Myocyte (in vitro differentiated cells): ENCODE results near the gene SNAPC2. TPM values are rescaled to one million over a fixed set of nuclear protein-coding genes. Genes with fewer than 3 reads are reported as not detected.
"Not testable (repeated sequence)": the region's sequence is repeated elsewhere in the genome, so short reads cannot be mapped to it uniquely, and the experiment has no call there.

Experiments used
- DNase-seq: peaks from one replicate; pipeline ENCODE4 v3.0.0-alpha.2; 2012; ENCODE audit warnings: low read depth
- total RNA-seq: library from RNA; depleted of rRNA; stranded (reverse); fragments of >200 nt; gene quantifications from 2 replicates; pipeline ENCODE4 v1.2.3, GENCODE V29; 2014

The SNAPC2 gene
- total RNA-seq, 1 donor from 2014 or later: 27.5 TPM

DNA sequence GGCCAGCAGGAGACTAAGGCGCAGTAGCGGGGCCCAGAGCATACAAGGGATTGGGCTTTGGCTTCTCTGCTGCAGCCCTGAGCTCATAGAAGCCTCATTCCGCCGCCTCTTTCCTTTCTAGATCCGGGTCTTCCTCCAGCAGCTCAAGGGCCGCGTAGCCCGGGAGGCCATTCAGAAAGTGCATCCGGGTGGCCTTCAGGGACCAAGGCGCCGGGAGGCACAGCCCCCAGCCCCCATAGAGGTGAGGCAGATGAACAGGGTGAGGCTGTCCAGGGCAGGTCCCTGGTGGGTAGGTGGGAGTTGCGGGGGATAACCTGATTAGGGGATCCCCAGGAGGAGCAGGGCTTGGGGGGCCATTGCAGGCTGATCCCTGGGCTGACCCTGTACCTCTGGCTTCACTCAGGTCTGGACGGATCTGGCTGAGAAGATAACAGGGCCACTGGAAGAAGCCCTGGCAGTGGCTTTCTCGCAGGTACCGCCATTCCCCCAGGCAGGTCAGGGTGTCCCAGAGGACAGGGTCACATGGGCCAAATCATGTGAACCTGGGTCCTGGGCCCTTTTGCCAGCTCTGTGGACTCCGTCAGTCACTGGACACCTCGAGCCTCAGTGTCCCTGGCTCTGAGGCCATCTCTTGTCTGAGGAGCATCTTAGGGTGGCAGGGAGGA is 1.3 kb downstream of the SNAPC2 start:
- no peak for DNase-seq

GRCh38 chr19:7921967-7922835 is 2.1 kb downstream of the SNAPC2 start:
- no peak for DNase-seq

GRCh38 chr19:7922836-7923195 is 2.7 kb downstream of the SNAPC2 start:
- DNase-seq: no peak

GRCh38 chr19:7923295-7924191 is 3.4 kb downstream of the SNAPC2 start:
- DNase-seq: no peak

- DNase-seq: no peak
These were observed 4.1 kb downstream of the SNAPC2 start for GRCh38 chr19:7924241-7924640.

DNA sequence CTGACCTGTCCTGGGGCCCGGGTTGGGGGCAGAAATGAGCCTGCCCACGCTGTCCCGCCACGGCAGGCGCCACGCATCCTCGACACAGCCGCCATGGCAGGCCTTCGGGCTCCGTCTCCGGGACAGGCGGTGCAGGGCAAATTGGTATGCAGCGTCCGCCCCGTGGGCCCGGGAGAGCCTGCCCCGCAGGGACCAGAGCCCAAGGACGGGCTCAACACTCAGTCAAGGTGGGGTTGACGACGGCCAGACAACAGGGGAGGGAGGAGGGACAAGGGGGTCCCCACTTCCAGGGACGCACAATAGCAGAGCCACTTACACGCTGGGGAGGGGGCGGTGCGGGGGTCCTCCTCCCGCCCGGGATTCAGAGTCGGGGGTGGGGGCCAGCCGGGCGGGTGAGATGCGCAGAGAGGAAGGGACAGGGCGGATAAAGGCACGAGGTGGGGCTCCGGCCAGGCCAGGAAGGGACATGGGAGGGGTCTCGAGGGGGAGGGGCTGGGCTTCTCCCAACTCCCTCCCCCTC is 4.6 kb downstream of the SNAPC2 start:
- no peak for DNase-seq

GRCh38 chr19:7925171-7925851 is 5.2 kb downstream of the SNAPC2 start:
- DNase-seq: peak; percentile 64

DNA sequence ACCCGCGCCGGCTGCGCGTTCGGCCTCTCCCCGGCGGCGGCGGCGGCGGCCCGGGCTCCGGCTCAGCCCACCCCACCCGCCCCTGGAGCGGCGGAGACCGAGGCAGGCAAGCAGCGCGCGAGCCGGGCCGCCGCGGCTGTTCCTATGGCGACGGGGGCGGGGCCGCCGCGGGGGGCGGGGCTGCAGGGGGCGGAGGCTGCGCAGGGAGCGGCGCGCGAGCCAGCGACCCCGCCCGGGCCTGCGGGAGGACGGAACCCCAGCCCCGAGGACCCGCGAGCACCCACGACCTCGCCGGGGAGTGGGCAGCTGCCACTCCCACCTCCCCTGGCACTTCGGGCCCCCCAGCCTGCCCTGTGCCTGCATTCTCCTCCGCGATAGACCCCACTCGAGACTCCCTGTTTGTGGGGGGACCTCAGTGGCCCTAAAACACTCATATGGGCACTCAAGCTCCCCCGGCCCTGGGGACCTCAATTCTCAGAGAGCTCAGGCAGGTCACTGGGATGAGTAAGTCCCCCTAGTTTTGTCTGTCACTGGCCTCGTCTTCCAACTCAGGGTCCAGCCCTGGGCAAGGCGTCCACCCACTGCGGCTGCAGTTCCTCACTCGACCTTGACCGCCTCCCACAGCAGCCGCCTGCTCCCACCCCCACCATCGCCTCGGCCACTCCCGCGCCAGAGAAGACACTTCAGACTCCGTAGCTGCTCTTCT is 6.0 kb downstream of the SNAPC2 start, which contains the start of gene CTXN1:
CTXN1 (minus strand) TSS at position 115 of the 706 bp plus-strand sequence. CDS start 597 bp downstream, outside the sequence.
- peak; percentile 50 for DNase-seq

- no peak for DNase-seq
These were observed 6.8 kb downstream of the SNAPC2 start for GRCh38 chr19:7926727-7927604.

DNA sequence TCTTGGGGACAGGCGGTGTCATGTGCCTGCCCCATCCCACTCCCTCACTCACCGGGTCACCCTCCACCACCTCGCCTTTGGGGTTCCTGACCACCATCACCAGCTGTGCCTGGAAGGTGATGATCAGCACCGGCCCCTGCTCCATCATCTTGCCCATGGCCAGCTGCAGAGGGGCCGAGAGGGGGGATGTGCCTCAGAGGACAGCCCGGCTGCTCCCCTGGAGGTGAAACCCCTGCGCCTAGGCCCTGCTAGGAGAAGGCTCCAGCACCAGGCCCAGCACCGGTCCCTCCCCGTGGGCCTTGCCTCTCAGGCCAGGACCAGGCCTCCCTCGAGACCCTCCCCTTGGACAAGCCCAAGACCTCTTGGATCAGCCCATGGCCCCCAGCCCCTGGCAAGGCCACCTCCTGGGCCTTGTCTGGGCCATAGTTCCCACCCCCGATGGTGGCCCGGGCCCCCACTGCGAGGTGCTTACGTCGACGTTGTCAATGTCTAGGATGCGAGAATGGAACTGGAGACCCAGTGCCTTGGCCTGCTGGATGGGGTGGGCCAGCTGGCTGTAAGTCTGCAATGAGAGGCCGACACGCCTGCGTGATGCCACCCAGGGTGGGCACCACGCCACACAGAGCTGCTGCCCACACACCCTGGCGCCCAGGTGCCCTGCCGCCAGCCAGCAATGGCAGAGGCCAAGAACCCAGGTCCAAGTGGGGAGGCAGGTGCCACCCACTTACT is 7.6 kb downstream of the SNAPC2 start:
- DNase-seq: no peak

DNA sequence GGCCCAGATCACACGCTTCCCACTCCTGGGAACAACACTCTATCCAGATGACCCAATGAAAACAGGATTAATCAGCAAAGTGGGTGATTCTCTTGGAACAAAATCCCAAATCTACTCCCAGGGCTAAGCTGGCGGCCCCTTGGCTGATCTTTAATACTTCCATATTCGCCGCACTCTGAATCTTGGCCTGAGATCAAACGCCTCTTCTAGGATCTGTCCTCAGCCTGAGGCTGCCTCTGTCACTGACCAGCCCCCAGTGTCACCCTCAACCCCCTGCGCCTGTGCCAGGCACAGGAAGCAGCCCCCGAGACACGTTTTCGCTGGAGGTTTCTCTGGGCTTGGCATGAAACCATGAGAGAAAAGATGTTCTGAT is 8.2 kb downstream of the SNAPC2 start:
- DNase-seq: no peak

DNA sequence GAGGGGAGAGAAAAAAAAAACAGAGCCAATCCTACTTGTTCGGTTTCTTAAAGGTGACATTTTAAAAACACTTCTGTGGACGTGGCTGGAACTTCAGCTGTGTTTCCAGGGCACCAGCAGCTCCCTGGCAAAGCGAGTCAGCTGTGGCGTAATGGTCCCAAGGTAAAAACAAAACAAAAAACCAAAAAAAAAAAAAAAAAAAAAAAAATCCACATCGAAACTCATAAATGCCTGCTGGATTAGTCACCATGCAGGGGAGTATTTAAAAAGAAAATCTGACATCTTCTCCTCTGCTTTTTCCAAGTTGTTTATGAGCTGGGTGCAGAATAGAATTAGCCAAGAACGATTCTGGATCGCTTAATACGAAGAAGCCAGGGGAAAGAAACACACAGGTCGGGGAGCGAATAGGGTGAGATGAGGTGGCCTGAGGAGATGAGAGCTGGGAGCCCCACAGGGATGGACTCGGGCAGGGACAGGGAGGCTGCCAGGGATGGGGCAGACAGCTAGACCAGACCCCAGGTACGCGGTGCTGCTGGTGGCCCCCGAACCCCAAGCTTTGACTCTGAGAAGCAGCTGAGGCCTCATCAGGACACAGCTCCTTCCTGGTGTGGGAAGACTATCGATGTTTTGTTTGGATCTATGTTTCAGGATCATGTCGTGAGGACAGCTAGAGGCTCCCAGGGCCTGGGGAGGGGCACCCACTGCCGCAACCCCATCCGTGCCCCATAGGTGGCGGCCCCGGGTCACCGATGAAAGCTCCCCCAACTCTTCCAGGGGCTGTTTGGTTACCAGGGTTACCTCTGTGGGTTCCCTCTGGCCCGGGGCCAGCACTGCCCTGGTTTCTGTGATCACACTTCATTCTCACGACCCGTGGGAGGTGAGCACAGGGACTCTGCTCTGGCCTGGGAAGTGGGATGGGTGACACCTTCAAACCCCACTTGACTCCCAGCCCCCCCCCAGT is 8.9 kb downstream of the SNAPC2 start:
- DNase-seq: peak; percentile 56

- DNase-seq: not testable (repeated sequence)
These were observed 9.9 kb downstream of the SNAPC2 start for GRCh38 chr19:7930030-7930429.

DNA sequence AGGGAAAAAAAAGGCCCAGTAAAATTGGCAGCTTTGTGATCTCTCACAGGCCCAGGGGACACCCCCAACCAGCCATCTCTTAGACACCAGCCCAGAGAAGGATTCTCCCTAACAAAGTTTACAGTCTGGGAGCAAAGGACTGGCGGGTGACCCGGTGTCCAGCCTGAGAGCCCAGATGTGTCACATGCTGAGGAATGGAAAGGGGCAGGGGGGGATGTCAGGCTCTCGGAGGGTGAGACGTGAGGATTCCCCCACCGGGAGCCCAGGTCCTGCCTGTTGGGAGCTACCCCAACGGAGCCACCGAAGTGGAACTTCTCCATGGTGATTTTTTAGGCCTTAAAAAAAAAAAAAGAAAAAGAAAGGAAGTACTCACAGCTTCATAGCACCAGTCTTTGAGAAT is 10.6 kb downstream of the SNAPC2 start:
- no peak for DNase-seq

GRCh38 chr19:7931221-7932061 is 11.3 kb downstream of the SNAPC2 start:
- DNase-seq: no peak

GRCh38 chr19:7932276-7932929 is 12.3 kb downstream of the SNAPC2 start:
- no peak for DNase-seq
